Measurements from ENCODE around the gene C21orf58.

DNA sequence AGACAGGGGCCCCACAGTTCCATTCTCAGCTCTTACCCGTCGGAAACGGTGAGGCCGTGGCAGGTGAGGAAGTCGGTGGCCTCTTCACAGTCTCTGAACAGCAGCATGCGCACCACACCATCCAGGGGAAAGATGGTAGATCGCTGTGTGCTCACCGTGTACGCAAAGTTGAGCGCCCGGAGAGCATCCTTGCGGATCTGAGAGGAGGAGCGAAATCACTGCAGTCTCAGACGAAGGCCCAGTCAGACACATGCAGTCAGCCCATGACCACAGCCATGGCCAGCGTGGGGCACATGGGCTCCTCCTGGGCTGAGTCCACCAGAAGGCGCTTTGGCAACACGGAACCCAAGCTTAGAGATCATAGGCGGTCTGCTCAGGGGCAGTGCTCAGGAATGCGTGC lies 56.7 kb downstream of the C21orf58 start:
- TF ChIP-seq POLR2AphosphoS5 (IDR thresholded peaks at IDR 0.05; ENCODE audit: low read depth) (no peak), EZH2phosphoT487 (IDR thresholded peaks at IDR 0.05; ENCODE audit: unreplicated experiment) (no peak), ZNF331 (CRISPR knock-in tag; IDR thresholded peaks at IDR 0.05; ENCODE audit: low read depth) (no peak), EZH2 (IDR thresholded peaks at IDR 0.05; ENCODE audit: low read depth, unreplicated experiment) (no peak), CREB1 (CRISPR knock-in tag; IDR thresholded peaks at IDR 0.05; ENCODE audit: low read depth) (no peak), NANOG (IDR thresholded peaks at IDR 0.05; ENCODE audit: borderline replicate concordance) (no peak), JUNB (IDR thresholded peaks at IDR 0.05; ENCODE audit: unreplicated experiment) (no peak), STAT1 (IDR thresholded peaks at IDR 0.05; ENCODE audit: unreplicated experiment) (no peak), ZNF114 (CRISPR knock-in tag; IDR thresholded peaks at IDR 0.05) (no peak)
- TF ChIP-seq, protein P1, sequence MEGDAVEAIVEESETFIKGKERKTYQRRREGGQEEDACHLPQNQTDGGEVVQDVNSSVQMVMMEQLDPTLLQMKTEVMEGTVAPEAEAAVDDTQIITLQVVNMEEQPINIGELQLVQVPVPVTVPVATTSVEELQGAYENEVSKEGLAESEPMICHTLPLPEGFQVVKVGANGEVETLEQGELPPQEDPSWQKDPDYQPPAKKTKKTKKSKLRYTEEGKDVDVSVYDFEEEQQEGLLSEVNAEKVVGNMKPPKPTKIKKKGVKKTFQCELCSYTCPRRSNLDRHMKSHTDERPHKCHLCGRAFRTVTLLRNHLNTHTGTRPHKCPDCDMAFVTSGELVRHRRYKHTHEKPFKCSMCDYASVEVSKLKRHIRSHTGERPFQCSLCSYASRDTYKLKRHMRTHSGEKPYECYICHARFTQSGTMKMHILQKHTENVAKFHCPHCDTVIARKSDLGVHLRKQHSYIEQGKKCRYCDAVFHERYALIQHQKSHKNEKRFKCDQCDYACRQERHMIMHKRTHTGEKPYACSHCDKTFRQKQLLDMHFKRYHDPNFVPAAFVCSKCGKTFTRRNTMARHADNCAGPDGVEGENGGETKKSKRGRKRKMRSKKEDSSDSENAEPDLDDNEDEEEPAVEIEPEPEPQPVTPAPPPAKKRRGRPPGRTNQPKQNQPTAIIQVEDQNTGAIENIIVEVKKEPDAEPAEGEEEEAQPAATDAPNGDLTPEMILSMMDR (conservative IDR thresholded peaks at IDR 0.05; ENCODE audit: low read depth in 2 of 2): 0 out of 4 replicates have a peak, but pooled peaks of 1 of the 2 experiments have one; percentile 8
- TF ChIP-seq, protein P2, sequence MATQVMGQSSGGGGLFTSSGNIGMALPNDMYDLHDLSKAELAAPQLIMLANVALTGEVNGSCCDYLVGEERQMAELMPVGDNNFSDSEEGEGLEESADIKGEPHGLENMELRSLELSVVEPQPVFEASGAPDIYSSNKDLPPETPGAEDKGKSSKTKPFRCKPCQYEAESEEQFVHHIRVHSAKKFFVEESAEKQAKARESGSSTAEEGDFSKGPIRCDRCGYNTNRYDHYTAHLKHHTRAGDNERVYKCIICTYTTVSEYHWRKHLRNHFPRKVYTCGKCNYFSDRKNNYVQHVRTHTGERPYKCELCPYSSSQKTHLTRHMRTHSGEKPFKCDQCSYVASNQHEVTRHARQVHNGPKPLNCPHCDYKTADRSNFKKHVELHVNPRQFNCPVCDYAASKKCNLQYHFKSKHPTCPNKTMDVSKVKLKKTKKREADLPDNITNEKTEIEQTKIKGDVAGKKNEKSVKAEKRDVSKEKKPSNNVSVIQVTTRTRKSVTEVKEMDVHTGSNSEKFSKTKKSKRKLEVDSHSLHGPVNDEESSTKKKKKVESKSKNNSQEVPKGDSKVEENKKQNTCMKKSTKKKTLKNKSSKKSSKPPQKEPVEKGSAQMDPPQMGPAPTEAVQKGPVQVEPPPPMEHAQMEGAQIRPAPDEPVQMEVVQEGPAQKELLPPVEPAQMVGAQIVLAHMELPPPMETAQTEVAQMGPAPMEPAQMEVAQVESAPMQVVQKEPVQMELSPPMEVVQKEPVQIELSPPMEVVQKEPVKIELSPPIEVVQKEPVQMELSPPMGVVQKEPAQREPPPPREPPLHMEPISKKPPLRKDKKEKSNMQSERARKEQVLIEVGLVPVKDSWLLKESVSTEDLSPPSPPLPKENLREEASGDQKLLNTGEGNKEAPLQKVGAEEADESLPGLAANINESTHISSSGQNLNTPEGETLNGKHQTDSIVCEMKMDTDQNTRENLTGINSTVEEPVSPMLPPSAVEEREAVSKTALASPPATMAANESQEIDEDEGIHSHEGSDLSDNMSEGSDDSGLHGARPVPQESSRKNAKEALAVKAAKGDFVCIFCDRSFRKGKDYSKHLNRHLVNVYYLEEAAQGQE (IDR thresholded peaks at IDR 0.05; ENCODE audit: unreplicated experiment): no peak
- TF ChIP-seq, protein P3, sequence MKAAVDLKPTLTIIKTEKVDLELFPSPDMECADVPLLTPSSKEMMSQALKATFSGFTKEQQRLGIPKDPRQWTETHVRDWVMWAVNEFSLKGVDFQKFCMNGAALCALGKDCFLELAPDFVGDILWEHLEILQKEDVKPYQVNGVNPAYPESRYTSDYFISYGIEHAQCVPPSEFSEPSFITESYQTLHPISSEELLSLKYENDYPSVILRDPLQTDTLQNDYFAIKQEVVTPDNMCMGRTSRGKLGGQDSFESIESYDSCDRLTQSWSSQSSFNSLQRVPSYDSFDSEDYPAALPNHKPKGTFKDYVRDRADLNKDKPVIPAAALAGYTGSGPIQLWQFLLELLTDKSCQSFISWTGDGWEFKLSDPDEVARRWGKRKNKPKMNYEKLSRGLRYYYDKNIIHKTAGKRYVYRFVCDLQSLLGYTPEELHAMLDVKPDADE (IDR thresholded peaks at IDR 0.05): no peak
- TF ChIP-seq, protein P4, sequence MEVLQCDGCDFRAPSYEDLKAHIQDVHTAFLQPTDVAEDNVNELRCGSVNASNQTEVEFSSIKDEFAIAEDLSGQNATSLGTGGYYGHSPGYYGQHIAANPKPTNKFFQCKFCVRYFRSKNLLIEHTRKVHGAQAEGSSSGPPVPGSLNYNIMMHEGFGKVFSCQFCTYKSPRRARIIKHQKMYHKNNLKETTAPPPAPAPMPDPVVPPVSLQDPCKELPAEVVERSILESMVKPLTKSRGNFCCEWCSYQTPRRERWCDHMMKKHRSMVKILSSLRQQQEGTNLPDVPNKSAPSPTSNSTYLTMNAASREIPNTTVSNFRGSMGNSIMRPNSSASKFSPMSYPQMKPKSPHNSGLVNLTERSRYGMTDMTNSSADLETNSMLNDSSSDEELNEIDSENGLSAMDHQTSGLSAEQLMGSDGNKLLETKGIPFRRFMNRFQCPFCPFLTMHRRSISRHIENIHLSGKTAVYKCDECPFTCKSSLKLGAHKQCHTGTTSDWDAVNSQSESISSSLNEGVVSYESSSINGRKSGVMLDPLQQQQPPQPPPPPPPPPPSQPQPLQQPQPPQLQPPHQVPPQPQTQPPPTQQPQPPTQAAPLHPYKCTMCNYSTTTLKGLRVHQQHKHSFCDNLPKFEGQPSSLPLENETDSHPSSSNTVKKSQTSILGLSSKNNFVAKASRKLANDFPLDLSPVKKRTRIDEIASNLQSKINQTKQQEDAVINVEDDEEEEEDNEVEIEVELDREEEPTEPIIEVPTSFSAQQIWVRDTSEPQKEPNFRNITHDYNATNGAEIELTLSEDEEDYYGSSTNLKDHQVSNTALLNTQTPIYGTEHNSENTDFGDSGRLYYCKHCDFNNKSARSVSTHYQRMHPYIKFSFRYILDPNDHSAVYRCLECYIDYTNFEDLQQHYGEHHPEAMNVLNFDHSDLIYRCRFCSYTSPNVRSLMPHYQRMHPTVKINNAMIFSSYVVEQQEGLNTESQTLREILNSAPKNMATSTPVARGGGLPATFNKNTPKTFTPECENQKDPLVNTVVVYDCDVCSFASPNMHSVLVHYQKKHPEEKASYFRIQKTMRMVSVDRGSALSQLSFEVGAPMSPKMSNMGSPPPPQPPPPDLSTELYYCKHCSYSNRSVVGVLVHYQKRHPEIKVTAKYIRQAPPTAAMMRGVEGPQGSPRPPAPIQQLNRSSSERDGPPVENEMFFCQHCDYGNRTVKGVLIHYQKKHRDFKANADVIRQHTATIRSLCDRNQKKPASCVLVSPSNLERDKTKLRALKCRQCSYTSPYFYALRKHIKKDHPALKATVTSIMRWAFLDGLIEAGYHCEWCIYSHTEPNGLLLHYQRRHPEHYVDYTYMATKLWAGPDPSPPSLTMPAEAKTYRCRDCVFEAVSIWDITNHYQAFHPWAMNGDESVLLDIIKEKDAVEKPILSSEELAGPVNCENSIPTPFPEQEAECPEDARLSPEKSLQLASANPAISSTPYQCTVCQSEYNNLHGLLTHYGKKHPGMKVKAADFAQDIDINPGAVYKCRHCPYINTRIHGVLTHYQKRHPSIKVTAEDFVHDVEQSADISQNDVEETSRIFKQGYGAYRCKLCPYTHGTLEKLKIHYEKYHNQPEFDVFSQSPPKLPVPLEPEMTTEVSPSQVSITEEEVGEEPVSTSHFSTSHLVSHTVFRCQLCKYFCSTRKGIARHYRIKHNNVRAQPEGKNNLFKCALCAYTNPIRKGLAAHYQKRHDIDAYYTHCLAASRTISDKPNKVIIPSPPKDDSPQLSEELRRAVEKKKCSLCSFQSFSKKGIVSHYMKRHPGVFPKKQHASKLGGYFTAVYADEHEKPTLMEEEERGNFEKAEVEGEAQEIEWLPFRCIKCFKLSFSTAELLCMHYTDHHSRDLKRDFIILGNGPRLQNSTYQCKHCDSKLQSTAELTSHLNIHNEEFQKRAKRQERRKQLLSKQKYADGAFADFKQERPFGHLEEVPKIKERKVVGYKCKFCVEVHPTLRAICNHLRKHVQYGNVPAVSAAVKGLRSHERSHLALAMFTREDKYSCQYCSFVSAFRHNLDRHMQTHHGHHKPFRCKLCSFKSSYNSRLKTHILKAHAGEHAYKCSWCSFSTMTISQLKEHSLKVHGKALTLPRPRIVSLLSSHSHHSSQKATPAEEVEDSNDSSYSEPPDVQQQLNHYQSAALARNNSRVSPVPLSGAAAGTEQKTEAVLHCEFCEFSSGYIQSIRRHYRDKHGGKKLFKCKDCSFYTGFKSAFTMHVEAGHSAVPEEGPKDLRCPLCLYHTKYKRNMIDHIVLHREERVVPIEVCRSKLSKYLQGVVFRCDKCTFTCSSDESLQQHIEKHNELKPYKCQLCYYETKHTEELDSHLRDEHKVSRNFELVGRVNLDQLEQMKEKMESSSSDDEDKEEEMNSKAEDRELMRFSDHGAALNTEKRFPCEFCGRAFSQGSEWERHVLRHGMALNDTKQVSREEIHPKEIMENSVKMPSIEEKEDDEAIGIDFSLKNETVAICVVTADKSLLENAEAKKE (CRISPR knock-in tag; IDR thresholded peaks at IDR 0.05): no peak

Data from GM23338 (cell line).